Stimulated activated CD8-positive, alpha-beta memory T cell treated with anti-CD3 and anti-CD28 coated beads, Interleukin-12 subunit alpha, Interleukin-12 subunit beta, amount 100 ng/mL, for 1 hour (primary cell): ENCODE measurements around the gene FRG2.
"Not testable (repeated sequence)": the region's sequence is repeated elsewhere in the genome, so short reads cannot be mapped to it uniquely, and the experiment has no call there.

Experiments used
- DNase-seq: peaks from one replicate; pipeline ENCODE4 v3.0.0-alpha.2; 2020; ENCODE audit warnings: low read depth

The FRG2 gene

GRCh38 chr4:190016369-190017289 lies 10.4 kb downstream of the FRG2 start:
- no peak for DNase-seq

GRCh38 chr4:190015538-190016368 lies 11.3 kb downstream of the FRG2 start:
- DNase-seq = no peak

DNA sequence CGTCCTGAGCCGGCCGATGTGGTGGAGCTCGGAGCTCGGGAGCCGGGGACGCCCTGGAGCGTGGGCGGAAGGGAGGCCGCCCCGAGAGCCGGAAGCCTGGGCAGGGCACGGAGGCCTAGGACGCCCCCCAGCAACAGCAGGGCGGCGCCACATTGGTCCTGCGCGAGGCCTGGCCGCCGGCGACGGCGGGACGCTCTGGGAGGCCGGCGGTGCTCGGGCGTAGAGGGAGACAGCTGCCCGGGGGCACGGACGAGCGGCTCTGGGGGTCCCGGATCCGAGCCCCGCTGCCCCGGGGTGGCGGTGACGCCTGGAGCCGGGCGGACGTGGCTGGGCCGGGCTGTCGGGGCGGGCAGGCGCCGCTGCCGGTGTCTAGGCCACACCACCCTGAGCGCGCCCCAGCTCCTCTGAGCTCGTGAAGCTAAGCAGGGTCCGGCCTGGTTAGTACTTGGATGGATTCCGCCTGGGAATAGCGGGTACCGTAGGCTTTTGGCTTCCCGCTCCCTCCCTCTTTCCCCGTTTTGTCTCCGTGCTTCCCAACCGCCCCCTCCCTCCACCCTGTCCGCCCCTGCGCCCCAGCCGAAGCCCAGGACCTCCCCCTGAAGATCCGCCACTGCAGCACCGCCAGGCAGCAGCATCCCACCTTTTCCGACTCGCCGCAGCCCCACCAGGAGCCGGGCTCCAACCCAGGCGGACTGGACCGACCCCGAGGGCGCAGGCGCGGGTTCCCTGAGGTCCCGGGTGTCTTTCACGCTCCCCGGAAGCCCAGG lies 12.1 kb downstream of the FRG2 start:
- DNase-seq = no peak

- DNase-seq = not testable (repeated sequence)
Observed at GRCh38 chr4:189989941-189990340, 37.1 kb downstream of the FRG2 start.

DNA sequence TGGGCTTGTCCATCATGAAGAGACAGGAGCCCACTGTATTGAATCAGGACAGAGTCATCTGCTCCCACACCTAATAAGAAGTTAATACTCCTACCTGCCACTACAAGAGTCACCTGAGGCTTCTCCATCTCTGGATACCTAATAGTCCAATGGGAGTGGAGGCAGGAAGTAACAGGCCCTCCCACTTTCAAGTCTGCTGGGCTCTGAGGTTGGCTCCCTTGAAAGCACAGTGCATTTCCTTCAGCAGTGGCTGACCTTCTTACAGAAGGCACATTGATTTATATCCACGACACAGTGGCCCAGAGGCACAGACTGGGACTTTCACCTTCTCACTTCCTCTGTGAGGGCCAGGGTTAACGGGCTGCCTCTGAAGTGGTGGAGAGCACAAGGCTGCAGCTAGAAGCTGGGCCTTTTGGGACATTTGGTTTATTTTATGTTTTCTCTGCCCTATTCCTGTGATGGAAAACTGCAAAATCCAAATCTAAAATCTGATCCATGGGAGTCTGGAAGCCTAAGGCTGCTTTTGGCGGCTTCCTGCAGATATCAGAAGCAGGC lies 38.1 kb downstream of the FRG2 start:
- no peak for DNase-seq

GRCh38 chr4:189985651-189986243 lies 41.3 kb downstream of the FRG2 start:
- not testable (repeated sequence) for DNase-seq

- not testable (repeated sequence) for DNase-seq
Observed at GRCh38 chr4:189984661-189985060, 42.4 kb downstream of the FRG2 start.

DNA sequence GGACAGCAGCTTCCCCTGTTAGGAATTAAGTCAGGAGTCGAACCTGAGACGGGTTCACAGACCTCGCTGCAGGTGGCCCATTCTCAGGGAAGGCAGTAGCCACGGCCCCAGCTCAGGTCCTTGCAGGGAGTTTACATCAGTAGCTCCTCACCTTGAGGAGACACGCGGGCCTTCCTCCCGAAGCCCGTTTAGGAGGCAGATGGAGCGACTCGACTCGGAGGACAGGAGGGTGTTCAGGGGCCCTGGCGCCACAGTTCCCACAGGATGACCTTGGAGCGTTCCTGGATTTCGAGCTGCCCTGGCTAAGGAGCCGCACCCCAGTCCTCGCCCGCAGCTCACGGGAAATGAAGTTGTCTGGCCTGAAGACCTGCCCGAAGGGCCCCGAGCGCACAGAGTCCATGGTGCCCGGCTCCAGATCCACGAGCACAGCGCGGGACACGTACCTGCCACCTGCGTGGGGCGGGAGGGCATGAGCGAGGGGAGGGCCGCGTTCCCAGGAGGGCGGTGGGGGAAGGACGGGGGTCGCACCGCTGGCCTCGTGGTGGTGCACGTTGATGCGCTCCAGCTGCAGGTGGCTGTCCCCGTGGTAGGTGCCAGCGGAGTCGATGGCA lies 43.0 kb downstream of the FRG2 start:
- DNase-seq = not testable (repeated sequence)

- no peak for DNase-seq
Observed at GRCh38 chr4:189981970-189982369, 45.1 kb downstream of the FRG2 start.

GRCh38 chr4:189980292-189980691 lies 46.8 kb downstream of the FRG2 start:
- not testable (repeated sequence) for DNase-seq

GRCh38 chr4:189979196-189980047 lies 47.6 kb downstream of the FRG2 start:
- DNase-seq = no peak
